Measurements from ENCODE around the gene OAF.

The OAF gene

DNA sequence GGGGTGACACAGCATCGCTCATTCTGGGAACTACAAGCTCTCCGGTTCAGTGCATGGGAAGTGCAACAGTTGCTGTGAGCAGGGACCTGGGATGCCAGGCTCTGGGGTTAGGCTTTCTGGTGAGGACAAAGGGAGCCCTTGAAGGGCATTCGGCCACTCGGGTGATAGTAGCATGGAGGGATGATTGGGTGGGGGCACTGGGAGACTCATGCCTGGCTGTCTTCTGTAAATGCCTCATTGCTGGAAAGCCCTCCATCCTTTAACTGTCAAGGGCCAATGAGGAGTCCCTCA, 9.9 kb downstream of the OAF start:
- no peak for DNase-seq (ENCODE audit: extremely low read depth in 1 of 2, low read depth in 1 of 2)

DNA sequence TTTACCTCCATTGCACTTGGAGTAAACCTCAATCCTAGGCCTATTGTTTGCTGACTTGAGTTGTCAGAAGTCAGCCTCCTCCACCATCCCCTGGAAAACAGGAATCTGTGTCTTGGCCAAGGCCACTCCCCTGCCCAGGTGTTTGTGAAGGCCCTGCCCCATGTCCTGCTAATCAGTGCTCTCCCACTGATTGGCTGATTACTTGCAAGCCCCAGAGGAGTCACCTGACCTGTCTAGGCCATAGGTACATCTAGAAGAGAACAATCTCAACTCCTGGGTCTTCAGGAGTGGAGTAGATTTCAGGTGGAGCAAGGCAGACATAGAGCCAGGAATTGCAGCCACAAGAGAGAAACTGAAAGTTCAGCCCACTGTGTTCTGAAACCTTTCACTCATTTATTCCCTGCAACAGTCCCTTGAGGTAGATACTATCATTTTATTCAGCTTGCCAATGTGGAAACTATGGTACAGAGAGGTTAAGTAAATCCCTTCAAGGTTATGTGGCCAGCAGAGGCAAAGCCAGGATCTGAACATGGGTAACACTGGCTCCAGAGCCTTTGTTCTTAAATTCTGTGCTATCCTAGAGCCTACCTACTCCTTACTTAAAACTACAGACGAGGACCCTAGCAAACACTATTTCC, 10.4 kb downstream of the OAF start:
- DNase-seq (ENCODE audit: extremely low read depth in 1 of 2, low read depth in 1 of 2): no peak

DNA sequence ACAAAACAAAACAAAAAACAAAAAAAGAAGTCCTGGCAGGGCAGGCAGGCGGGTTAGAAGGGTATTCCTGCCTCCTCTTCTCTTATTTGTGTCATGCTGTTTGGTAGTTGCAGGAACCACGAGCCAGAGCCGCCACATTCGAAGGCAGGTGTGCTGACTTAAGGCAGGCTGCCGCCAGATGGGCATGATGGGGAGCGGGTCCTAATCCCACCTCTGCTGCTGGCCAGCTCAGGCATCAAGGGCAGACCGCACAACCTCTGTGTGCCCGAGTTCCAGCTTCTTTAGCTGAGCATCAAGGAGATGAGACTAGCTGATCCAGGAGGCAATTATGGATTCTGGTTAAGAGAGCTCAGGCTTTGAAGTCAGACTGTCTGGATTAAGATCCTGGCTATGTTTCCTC, 12.1 kb downstream of the OAF start:
- no peak for DNase-seq (ENCODE audit: extremely low read depth in 1 of 2, low read depth in 1 of 2)

DNA sequence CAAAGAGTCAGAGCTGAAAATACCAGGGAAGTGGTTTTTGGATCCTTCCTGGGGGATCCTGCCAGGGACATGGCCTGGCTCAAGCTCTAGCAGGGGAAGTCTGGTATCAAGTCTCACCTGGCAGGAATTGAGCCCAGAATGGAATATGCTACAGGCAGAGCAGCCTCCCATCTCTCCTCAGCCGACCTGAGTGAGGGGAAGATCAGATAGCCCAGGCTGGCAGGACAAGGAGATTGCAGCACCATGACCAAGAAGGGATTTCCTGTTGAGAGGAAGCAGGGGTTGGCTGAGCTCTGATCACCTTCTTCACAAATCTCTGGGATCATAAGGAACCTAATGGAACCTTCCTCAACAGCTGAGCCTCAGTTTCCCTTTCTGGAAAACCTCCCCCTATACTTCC, 13.0 kb downstream of the OAF start:
- no peak for DNase-seq (ENCODE audit: extremely low read depth in 1 of 2, low read depth in 1 of 2)

DNA sequence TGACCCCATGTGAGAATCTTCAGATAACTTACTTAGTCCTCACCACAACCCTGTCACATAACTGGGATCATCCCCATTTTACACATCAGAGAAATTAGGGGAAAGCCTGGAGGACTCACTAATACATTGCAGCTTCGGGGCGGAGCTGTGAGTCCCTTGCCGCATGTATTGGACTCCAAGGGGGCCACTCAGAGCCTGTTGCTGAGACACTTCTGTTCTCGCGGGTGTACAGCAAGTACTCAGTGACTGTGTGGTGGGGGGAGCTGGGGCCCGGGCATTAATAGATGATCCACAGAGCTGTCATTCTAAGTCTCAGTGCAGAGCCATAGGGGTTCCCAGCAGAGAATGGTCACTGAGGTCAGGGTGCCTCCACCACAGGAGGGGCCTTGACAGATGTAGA, 13.5 kb downstream of the OAF start:
- DNase-seq (ENCODE audit: extremely low read depth in 1 of 2, low read depth in 1 of 2): no peak

DNA sequence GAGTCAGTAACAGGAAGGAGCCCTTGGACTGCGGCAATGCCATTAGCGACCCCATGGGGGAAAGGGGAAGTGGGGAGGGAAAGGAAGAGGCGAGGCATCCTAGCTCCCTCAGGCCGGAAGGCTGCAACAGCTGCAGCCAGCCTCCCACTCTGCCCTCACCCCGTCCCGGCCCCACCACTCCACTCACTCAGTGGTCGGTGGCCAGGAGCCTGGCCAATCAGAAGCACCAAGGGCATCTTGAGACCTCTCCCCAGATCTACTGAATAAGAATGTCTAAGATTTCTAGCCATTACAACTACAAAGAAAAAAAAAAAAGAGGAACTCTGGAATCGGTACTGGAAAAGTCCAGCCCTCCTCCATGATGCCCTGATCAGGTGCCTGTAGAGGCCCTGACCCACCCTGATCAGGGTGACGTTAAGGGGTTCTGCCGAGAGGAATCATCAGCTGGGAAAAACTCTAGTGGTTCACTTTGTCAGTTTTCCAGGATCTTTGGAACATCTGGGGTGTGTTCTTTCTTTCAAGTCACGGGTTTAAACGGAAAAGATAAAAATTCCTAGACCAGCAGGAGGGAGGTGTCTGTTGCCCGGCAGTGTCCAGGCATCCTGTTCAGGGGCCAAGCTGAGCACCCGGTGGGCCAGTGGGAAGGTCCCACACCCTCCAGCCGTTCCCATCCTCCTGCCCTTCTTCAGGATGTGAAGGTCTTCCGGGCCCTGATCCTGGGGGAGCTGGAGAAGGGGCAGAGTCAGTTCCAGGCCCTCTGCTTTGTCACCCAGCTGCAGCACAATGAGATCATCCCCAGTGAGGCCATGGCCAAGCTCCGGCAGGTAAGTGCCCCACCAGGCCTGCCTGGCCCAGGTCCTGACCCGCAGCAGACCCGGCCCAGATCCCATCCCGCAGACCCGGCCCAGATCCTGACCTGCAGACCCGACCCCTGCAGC, 14.4 kb downstream of the OAF start:
- no peak for DNase-seq (ENCODE audit: extremely low read depth in 1 of 2, low read depth in 1 of 2)

DNA sequence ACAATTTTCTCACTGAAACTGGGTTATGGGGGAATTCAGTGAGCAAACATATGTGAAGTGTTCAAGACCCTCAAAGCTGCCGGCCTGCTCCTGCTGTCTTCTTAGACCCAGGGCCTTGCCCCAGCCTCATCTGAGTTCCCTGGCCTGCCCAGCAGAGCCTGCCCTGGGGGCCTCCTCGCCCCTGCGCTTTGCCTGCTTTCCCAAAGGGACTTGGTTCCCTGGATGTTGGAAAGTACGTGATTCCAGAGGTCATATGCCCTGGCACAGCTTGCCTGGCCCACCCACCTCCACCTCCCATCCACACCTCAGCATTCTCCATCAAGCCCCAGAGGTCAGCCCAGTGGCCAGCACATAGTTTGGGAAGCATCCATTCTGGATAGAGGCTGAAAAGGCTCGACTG, 15.4 kb downstream of the OAF start:
- DNase-seq (ENCODE audit: extremely low read depth in 1 of 2, low read depth in 1 of 2): no peak

DNA sequence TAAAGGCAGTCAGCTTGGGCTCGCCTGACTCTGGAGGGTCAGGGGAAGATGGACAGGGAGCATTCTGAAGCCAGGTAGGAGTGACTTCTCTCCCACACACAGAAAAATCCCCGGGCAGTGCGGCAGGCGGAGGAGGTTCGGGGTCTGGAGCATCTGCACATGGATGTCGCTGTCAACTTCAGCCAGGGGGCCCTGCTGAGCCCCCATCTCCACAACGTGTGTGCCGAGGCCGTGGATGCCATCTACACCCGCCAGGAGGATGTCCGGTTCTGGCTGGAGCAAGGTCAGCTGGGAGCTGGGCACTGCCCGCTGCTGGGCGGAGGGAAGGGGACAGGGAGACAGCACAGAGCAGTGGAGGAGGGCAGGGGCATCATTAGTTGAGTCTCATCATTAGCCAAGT, 15.9 kb downstream of the OAF start:
- no peak for DNase-seq (ENCODE audit: extremely low read depth in 1 of 2, low read depth in 1 of 2)

DNA sequence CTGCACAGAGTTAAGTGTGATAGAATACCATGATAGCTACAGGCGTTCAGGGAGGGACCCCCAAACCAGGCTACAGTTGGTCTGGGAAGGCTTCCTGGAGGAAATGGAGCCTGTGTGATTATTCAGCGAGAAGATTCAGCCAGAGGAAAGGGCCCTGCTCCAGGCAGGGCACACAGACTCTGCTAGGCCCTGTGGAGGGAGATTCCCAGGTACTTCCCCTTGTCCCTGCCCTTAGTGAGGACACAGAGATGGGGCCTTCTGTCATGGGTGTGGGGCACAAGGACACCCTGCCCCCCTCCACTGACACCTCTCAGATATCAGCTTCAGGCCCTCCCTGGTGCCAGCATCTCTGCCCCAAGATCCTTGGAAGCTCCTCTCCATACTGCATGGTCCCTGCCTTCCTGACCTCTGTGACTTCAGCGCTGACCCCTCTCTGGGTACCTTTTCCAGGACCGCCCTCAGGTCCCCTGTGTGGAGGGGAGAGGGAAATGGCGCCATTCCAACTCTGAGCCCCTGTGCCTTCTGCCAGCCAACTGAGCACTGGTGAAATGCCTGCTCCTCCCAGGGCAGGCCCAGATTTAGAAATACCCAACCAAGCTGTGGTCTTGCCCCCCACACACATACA, 16.5 kb downstream of the OAF start:
- DNase-seq (ENCODE audit: extremely low read depth in 1 of 2, low read depth in 1 of 2): no peak

DNA sequence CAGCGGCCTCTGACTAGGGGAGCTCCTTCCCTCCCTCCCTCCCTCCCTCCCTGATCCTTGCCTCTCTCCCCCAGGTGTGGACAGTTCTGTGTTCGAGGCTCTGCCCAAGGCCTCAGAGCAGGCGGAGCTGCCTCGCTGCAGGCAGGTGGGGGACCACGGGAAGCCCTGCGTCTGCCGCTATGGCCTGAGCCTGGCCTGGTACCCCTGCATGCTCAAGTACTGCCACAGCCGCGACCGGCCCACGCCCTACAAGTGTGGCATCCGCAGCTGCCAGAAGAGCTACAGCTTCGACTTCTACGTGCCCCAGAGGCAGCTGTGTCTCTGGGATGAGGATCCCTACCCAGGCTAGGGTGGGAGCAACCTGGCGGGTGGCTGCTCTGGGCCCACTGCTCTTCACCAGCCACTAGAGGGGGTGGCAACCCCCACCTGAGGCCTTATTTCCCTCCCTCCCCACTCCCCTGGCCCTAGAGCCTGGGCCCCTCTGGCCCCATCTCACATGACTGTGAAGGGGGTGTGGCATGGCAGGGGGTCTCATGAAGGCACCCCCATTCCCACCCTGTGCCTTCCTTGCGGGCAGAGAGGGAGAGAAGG, 18.1 kb downstream of the OAF start:
- DNase-seq (ENCODE audit: extremely low read depth in 1 of 2, low read depth in 1 of 2): no peak

DNA sequence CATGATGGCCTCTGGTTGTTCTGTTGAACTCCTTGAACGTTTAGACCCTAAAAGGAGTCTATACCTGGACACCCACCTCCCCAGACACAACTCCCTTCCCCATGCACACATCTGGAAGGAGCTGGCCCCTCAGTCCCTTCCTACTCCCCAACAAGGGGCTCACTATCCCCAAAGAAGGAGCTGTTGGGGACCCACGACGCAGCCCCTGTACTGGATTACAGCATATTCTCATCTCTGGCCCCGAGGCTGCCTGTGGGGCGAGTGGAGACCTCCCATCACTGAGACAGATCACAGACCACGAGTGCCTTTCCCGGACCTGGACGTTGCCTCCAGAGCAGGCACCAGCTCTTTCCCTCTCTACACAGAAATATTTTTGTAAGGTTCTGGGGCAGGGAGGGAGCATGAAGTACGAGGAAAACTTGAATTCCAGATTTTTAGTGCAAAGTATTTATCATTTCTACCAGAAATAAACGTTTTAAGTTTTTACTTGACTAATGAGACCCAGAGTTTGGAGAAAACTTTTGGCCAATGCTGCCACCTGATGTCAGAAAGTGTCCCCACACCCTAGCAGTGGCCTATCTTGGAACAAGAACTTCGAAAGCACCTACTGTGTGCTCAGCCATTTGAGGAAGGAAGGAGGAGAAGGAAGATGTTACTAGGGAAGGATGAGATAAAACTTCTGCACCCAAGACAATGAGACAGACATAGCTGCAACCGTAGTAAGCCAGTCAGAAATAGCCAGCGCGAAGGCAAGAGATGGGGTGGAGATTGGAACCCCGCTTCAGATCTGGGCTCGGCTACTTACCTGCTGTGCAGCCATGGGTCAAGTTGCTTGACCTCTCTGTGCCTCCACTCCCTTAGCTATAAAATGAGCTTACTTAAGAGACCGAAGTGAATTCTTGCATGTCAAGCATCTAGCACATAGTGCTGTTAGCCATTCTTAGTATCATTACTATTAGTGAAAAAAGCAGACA, 18.9 kb downstream of the OAF start:
- no peak for DNase-seq (ENCODE audit: extremely low read depth in 1 of 2, low read depth in 1 of 2)

DNA sequence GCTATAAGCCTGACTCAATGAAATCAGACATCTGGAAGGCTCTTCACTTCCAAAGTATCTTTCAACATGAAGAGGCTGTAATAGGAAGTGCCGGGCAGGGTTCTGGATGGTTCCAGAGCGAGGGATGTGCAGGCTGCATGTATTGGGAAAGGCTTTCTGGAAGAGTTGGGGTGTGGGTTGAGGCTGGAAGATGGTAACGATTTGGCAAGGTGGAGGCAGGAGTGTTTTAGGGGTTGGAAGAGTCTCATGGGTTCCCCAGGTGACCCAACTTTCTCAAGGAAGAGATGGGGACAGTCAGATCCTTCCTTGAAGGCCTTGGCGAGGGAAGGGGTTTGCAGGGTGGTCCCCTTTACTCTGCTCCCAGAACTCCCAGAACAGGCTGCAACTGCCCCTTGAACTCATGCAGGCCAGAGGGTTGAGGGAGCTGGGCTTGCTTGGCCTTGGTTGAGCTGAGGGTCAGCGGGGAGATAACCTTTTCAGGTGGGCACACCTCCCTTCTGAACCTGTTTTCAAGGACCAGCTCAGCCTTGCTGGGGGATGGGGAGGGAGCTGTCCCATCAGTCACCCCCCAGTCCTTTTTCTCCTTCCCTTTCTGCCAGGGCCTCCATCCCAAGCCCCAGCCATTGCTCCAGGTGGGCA, 19.7 kb downstream of the OAF start:
- no peak for DNase-seq (ENCODE audit: extremely low read depth in 1 of 2, low read depth in 1 of 2)

DNA sequence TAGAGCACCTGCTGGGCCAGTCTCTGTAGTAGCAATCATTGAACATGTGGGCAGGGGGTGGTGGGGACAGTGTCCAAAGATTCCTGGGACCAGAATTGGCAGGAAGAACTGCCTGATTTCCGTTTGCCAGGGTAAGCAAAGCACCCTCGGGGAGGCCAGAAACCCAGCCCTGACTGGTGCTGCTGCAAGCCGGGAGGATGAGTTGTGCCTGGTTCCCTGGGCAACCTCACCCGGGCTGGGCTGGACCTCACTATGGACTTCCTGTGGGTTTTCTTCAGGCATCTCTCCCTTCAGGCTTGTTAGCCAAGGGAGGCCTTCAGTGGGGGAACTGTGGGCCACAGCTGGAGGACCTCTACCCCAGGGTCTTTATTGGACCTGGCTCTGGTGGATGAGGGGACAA, 21.1 kb downstream of the OAF start:
- DNase-seq (ENCODE audit: extremely low read depth in 1 of 2, low read depth in 1 of 2): no peak

DNA sequence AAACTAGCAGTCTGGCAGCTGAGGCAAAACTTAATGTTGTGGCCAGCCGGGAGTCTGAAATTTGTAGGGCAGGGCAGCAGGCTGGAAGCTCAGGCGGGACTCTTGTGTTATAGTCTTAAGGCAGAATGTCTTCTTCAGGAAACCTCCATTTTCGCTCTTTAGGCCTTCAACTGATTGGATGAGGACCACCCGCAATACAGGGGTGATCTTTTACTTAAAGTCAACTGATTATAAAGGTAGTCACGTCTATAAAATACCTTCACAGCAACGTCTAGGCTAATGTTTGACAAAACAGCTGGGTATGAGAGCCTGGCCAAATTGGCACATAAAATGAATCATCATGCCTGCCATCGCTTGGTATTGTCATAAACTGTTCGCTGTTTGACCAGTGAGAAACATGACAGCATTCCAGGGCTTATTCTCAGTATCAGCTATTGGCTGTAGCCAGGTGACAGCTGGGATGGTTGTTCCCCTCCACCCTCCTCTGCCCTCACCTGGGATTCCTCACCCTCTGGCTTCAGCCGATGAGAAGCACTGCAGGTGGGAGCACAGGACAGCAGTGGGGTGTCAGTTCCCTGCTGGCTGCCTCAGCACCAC, 22.5 kb downstream of the OAF start:
- no peak for DNase-seq (ENCODE audit: extremely low read depth in 1 of 2, low read depth in 1 of 2)

DNA sequence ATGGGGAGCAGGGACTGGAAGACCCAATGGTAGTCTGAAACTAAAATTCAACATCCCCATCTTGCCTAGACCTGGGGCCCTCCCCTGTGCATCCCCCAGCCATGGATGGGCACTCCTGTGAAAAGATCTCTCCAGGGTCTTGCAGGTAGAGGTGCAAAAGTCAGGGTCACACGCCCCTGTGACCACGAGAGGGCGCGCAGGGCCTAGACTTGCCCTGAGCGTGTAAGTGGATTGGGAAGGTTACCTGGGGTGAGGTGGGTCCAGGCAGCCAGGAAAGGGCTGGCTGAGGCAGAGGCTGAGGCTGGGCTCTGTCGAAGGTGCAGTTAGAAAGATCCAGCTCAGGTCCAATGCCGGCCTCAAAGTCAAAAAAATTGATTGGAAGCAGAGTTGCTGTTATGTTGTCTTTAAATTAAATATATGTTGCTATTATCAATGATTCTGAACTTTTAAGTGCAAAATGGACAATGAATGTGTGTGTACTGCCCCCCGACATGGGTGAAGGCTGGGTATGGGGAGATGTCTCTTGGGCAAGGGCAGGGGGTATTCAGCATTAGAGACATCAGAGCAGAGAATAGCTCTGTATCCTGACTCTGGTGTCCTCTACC, 24.3 kb downstream of the OAF start:
- DNase-seq (ENCODE audit: extremely low read depth in 1 of 2, low read depth in 1 of 2): peak in 1 of 2 donors; percentile 24

DNA sequence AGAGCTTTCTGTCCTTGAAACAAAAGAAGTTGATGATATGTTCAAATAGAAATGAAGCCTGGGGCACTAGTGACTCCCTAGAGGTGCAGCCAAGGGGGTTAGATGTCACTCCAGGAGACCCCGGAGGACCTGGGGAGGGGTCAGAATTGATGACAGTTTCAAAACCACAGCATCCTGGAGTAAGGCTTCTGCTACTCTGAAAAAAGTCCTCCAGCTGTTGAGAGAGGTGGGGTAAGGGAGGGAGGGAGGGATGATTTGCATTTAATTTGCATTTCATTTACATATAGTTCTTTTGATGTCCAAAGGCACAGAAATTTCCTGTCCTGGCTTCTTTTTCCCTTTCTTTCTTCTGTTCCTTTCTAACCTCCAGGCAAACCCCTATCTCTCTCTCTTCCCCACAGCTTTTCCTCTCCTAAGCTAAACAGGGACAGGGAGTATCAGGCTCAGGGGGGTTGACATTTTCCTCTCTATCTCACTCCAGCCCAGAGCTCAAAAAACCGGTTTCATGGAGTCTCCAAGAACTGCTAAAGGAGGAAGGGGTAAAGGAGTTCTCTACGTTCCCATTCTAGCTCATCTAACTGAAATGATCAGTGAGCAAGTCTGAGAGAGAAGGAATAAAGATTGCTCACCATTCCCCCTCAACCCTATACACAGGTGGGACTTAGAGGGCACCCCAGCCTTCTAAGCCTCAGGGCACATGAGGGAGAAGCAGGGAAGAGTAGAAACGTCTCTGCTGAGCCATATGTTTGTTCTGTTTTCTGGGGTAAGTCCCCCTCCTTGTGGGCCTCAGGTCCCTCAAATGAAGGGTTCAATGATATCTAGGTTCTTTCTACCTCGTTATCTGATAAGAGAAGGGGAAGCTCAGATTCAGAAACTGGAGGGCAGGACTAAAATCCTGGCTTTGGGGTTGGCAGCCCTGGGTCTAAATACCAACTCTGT, 25.6 kb downstream of the OAF start:
- no peak for DNase-seq (ENCODE audit: extremely low read depth in 1 of 2, low read depth in 1 of 2)

DNA sequence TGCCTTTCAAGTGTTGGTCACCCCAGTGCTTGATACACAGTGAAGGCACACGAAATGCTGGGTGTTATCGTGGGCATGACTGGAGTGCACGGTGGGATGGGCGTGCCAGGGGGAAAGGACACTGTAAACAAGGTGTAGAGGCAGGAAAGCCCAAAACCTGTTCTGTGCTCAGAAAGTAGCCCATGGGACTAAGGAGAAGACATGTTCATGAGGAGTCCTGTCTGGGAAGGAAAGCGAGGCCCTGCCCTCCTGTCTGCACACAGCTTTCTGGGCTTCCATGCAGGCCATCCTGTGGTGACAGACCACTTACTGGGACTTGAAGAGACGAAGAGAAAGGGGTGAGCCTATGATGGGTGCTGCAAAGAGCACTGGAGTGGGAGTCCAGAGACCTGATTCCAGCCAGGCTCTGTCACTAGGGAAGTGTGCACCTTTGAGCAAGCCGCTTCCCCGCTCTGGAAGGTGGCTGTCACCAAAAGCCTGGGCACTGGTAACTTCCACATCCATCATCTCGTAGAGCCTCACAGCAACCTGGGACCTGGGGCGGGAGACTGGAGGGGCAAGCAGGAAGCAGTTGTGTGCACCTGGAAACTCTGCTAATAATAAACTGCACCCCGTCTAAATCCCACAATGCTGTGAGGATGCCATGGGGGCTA, 28.3 kb downstream of the OAF start:
- no peak for DNase-seq (ENCODE audit: extremely low read depth in 1 of 2, low read depth in 1 of 2)

Data from activated CD8-positive, alpha-beta memory T cell treated with anti-CD3 and anti-CD28 coated beads for 1 hour (primary cell).